Effector memory CD8-positive, alpha-beta T cell (primary cell): ENCODE data around the gene LIN7B.
"Not testable (repeated sequence)": the region's sequence is repeated elsewhere in the genome, so short reads cannot be mapped to it uniquely, and the experiment has no call there.

ENCODE experiments used
- ATAC-seq: fragments of 150-1000 bp; cut with Tn5 transposase; replicated peaks from 2 replicates; pipeline ENCODE4 v1.10.0; 2021; ENCODE audit warnings: mild to moderate bottlenecking, moderate library complexity
- DNase-seq, 3 experiments: peaks; one replicate each; pipeline ENCODE4 v3.0.0; 2021
- H3K27ac Mint-ChIP-seq, 2 donors: one replicate each; pipeline ENCODE4 v1.8.0; 2022; ENCODE audit warnings: mild to moderate bottlenecking in 2 of 2, mixed read lengths in 2 of 2, moderate library complexity in 2 of 2
- H3K27me3 Mint-ChIP-seq, 2 donors: one replicate each; pipeline ENCODE4 v1.8.0; 2022; ENCODE audit warnings: mixed read lengths in 2 of 2
- H3K36me3 Mint-ChIP-seq: one replicate; pipeline ENCODE4 v1.8.0; 2022; ENCODE audit warnings: mild to moderate bottlenecking, moderate library complexity, mixed read lengths; ENCODE audit not compliant: insufficient read depth
- H3K4me1 Mint-ChIP-seq, 2 donors: one replicate each; pipeline ENCODE4 v1.8.0; 2022; ENCODE audit warnings: low read depth in 2 of 2, mixed read lengths in 2 of 2
- H3K4me3 Mint-ChIP-seq, 2 donors: one replicate each; pipeline ENCODE4 v1.8.0; 2022; ENCODE audit warnings: mild to moderate bottlenecking in 2 of 2, mixed read lengths in 2 of 2, moderate library complexity in 2 of 2
- H3K9me3 Mint-ChIP-seq, 2 donors: one replicate each; pipeline ENCODE4 v1.8.0; 2022; ENCODE audit warnings: mixed read lengths in 2 of 2

Gene LIN7B

DNA sequence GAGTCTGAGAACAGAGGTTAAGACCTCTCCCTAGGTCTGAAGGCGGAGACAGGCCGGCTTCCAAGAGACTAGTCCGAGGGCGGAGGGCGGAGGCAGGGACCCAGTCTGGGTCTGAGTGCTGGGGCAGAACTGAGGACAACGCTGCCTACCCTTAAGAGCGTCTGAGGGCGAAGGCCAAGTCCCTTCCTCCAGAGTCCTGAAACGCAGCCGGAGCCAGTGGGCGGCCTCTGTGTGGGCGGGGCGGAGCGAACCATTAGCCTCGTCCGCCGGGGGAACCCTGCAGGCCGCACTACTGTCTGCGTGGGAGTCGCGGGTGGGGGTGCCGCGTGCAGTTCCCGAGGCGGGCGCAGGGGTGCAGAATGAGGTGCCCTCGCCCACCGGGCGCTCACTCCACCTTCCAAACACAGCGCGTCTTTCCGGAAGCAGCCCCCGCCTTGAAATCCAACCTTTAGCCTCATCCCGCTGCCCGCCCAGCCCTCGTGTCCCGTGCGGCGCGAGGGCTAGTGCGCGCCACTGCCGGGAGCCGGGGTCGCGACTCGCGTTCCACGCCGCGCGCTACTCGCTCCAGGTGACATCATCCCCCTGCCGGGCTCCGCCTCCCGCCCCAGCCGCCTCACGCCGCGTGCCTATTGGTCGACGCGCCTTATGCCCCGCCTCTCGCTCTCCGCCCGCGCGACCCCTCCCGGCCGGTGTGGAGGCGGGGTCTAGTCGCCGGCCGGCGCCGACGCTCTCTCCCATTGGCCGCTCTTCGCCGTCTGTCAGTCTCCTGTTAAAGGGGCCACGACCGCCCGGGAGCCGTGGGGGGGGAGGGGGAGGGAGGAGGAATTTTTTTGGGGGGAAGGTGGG, 4.6 kb downstream of the LIN7B start, which contains the start of gene C19orf73:
TSS of gene C19orf73 (minus strand) at position 579 of the 846 bp plus-strand sequence. CDS start at position 458, 121 bp downstream.
- peak; percentile 95 to 96 (median 96) for DNase-seq
- peak; percentile 76 for ATAC-seq
- peak within 1 kb of the TSS; percentile 93 to 97 for H3K27ac Mint-ChIP-seq
- peaks cover 35 to 36% of the 10 kb centered on the region in 2 donors for H3K4me1 Mint-ChIP-seq
- H3K9me3 Mint-ChIP-seq: no peaks in the 10 kb centered on the region
- H3K36me3 Mint-ChIP-seq: peaks cover 6% of the 10 kb centered on the region
- peak within 1 kb of the TSS; percentile 90 to 96 for H3K4me3 Mint-ChIP-seq
- no peaks in the 10 kb centered on the region for H3K27me3 Mint-ChIP-seq

DNA sequence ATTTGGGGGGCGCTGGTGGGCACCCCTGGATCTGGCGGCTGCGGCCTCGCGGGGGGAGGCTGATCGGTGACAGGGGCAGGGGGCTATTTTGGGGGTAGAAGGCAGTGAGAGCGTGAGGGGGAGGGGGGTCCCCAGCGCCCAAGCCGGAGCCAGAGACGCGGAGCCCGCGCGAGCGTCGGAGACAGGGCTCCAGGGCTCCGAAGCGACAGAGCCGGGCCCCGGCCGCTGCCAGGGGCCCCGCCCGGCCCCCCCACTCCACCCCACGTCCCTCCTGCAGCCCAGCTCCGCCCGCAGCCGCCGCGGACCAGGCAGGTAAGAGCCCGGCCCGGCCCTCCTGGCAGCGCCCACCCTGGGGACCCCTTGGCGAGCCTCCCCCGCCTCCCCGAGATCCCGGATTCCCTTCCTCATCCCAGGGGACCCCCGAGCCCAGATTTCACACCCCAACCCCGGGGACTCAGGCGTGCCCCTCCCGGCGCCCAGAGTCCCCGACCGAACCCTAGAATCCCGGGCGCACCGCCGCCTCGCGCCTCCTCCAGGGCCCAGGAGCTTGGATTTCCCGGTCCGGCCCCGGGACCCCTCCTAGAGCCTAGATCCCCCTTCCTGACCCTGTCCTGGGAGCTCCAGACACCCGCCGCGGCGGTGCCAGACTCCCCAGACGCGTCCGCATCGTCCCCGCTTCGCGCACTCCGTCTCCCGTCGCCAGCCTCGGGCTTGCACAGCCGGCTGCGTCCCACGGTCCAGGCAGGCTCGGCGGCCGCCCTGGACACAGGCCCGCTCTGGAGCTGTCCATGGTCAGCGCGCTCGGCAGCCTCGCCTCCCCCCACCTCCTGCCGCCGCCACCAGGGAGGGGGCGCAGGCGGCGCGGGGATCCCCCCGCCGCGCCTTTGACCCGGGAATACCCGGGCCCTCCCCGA, 5.5 kb downstream of the LIN7B start, which contains the start of gene PPFIA3:
TSS of gene PPFIA3 (plus strand) at position 134 of the 914 bp plus-strand sequence. CDS start 8,330 bp downstream, outside the sequence.
- Mint-ChIP-seq H3K4me1 (peaks cover 32 to 33% of the 10 kb centered on the region in 2 donors), H3K27ac (peak within 1 kb of the TSS; percentile 93 to 97), H3K27me3 (no peaks in the 10 kb centered on the region), H3K4me3 (peak within 1 kb of the TSS; percentile 90 to 96), H3K9me3 (no peaks in the 10 kb centered on the region), H3K36me3 (peaks cover 6% of the 10 kb centered on the region)
- ATAC-seq: no peak
- DNase-seq: peak in 2 of 3 experiments; percentile 18 to 21

- no peaks in the 10 kb centered on the region for H3K9me3 Mint-ChIP-seq
- no peak for ATAC-seq
- no peak overlapping the region for H3K27ac Mint-ChIP-seq
- peaks cover 6% of the 10 kb centered on the region for H3K36me3 Mint-ChIP-seq
- H3K4me3 Mint-ChIP-seq: peak overlapping the region; percentile 90 to 96
- DNase-seq: no peak
- no peaks in the 10 kb centered on the region for H3K27me3 Mint-ChIP-seq
- peaks cover 27 to 28% of the 10 kb centered on the region in 2 donors for H3K4me1 Mint-ChIP-seq
Observed at GRCh38 chr19:49120325-49120683, 6.1 kb downstream of the LIN7B start.

DNA sequence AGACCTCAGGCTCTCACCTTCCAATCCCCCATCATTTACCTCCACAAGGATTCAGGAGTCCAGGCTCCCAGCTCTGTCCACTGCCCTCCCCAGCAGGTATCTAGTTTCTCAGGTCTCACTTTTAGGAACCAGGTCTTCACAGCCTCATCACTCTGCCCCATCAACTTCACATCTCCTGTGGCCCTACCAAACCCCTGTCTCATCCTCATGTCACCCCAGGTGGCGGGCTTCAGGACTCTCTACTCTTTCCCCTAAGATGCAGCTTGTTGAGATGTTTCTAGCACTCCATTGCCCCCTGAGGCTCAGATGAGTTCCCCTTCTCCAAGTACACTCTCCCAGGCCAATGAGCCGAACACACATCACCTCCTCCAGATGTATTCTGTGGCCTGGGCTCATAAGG, 6.7 kb downstream of the LIN7B start:
- no peak overlapping the region for H3K27ac Mint-ChIP-seq
- H3K27me3 Mint-ChIP-seq: no peaks in the 10 kb centered on the region
- DNase-seq (no peak), ATAC-seq (no peak)
- H3K9me3 Mint-ChIP-seq: no peaks in the 10 kb centered on the region
- peak overlapping the region; percentile 90 to 96 for H3K4me3 Mint-ChIP-seq
- H3K36me3 Mint-ChIP-seq: peaks cover 6% of the 10 kb centered on the region
- H3K4me1 Mint-ChIP-seq: peaks cover 23 to 28% of the 10 kb centered on the region in 2 donors

DNA sequence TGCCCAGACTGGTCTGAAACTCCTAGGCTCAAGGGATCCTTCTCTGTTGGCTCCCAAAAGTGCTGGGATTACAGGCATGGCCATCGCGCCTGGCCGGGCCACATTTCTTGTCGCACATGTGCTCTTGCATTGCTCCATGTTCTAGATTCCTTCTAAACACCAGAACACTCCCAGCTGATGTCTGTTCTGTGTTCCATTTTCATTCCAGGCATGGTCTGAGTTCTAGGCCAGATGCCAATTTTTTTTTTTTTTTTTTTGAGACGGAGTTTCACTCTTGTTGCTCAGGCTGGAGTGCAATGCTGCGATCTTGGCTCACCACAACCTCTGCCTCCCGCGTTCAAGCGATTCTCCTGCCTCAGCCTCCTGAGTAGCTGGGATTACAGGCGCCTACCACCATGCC, 7.7 kb downstream of the LIN7B start:
- not testable (repeated sequence) for H3K27me3 Mint-ChIP-seq, H3K4me3 Mint-ChIP-seq, H3K27ac Mint-ChIP-seq, H3K36me3 Mint-ChIP-seq, ATAC-seq, DNase-seq, H3K9me3 Mint-ChIP-seq
- H3K4me1 Mint-ChIP-seq: peaks cover 22 to 23% of the 10 kb centered on the region in 2 donors

DNA sequence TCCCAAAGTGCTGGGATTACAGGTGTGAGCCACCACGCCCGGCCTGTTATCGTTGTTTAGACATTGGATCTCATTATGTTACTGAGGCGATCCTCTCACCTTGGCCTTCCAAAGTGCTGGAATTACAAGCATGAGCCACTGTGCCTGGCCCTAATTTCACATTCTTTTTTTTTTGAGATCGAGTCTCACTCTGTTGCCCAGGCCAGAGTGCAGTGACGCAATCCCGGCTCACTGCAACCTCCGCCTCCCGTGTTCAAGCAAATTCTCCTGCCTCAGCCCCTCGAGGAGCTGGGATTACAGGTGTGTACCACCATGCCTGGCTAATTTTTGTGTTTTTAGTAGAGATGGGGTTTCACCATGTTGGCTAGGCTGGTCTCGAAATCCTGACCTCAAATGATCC, 9.1 kb downstream of the LIN7B start:
- H3K36me3 Mint-ChIP-seq, ATAC-seq, H3K27ac Mint-ChIP-seq, H3K27me3 Mint-ChIP-seq, H3K4me3 Mint-ChIP-seq, DNase-seq, H3K9me3 Mint-ChIP-seq: not testable (repeated sequence)
- H3K4me1 Mint-ChIP-seq: peaks cover 13 to 15% of the 10 kb centered on the region in 2 donors

DNA sequence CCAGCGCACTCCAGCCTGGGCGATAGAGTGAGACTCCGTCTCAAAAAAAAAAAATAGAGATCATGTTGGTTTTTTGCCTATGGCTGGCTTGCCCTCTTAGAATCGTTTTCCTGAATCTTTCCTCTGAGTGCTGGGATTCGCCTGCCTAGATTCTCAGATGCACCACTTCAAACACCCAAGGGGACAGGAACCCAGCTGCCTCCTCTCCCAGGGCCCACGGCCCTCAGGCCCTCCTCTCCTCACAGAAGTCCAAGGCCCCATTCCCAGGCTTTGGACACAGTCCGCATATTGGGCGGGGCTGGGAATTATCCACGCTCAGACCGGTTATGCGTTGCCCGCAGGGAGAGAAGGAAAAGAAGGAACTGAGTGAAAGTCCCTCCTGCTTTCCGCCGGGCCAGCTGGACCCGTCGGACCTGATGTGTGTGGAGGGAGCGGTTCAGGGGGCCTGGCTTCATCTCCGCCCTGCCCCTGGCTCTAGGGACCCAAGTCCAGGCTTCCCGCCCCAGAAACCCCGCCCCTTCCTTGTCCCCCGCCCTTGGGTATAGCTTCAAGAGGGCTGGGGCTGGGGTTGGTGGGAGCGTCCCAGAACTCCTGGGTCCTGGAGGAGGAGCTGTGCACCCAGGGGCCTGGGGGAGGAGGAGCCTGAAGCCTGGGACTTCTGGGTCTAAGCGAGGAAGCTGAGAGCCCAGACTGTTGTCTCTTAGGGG, 11.0 kb downstream of the LIN7B start:
- Mint-ChIP-seq H3K4me1 (peaks cover 18 to 22% of the 10 kb centered on the region in 2 donors), H3K36me3 (peaks cover 6% of the 10 kb centered on the region), H3K27me3 (no peaks in the 10 kb centered on the region), H3K9me3 (no peaks in the 10 kb centered on the region), H3K4me3 (no peak overlapping the region), H3K27ac (no peak overlapping the region)
- DNase-seq (no peak), ATAC-seq (no peak)

DNA sequence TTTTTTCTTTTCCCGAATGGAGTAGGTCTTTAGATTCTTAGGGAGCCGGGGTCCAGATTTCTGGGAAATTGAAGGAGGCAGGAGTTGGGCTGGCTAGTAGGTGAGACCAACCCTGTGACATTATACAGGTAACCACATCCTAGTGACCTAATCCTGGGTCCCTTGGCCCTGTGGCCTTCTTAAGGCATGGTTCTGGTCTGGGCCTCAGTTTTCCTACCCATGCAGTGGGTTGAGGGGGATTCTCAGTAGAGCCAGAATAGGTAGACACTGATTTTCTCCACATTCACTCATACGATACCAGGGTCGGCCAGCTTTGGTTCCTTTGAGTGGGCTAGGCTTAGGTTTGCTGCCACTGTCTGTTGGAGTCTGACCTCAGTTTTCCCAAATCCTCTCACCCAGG, 12.4 kb downstream of the LIN7B start:
- ATAC-seq (no peak), DNase-seq (no peak)
- H3K4me1 Mint-ChIP-seq: peaks cover 10 to 15% of the 10 kb centered on the region in 2 donors
- H3K36me3 Mint-ChIP-seq: peaks cover 6% of the 10 kb centered on the region
- H3K27me3 Mint-ChIP-seq: no peaks in the 10 kb centered on the region
- peak overlapping the region in 1 of 2 donors; percentile 48 for H3K4me3 Mint-ChIP-seq
- no peaks in the 10 kb centered on the region for H3K9me3 Mint-ChIP-seq
- H3K27ac Mint-ChIP-seq: no peak overlapping the region

GRCh38 chr19:49127225-49127624, 13.1 kb downstream of the LIN7B start:
- Mint-ChIP-seq H3K4me3 (peak overlapping the region; percentile 48 to 56), H3K4me1 (peaks cover 10 to 15% of the 10 kb centered on the region in 2 donors)
- not testable (repeated sequence) for H3K9me3 Mint-ChIP-seq, H3K27ac Mint-ChIP-seq, H3K36me3 Mint-ChIP-seq, ATAC-seq, DNase-seq, H3K27me3 Mint-ChIP-seq

- Mint-ChIP-seq H3K36me3 (peaks cover 9% of the 10 kb centered on the region), H3K27ac (peak overlapping the region; percentile 78 to 80)
Observed at GRCh38 chr19:49127674-49128544, 13.7 kb downstream of the LIN7B start.

DNA sequence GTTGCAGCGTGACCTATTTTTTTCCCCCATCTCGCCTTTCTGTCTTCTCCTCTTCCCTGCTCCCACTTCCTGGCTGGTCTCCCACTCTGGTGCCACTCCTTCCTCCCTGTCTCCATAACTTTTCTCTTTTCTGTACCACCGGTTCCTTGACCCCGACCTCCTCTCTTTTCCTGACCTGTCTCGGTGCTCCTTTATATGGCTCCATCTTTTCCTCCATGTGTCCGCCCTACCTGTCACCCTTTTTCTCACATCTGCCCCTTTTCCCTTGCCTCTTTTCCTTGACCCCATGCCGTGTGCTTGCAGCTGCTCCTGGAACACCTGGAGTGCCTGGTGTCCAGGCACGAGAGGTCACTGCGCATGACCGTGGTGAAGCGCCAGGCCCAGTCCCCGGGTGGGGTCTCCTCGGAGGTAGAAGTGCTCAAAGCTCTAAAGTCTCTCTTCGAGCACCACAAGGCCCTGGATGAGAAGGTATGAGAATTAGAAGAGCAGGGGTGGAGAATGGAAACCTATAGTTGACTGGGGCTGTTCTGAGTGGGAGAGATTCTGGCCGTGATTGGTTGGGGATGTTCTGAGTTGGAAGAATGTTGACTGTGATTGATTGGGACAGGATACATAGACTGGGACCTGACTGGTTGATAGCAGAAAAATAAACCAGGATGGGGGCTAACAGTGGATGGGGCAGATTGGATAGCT, 14.5 kb downstream of the LIN7B start:
- DNase-seq (no peak), ATAC-seq (no peak)
- H3K27me3 Mint-ChIP-seq: peaks cover 0 to 5% of the 10 kb centered on the region in 2 donors
- peaks cover 9% of the 10 kb centered on the region for H3K36me3 Mint-ChIP-seq
- peak overlapping the region; percentile 78 to 80 for H3K27ac Mint-ChIP-seq
- H3K9me3 Mint-ChIP-seq: no peaks in the 10 kb centered on the region
- H3K4me1 Mint-ChIP-seq: peaks cover 14 to 19% of the 10 kb centered on the region in 2 donors
- peak overlapping the region; percentile 77 to 82 for H3K4me3 Mint-ChIP-seq

More at GRCh38 chr19:49127674-49128544, 13.7 kb downstream of the LIN7B start:
- peak; percentile 92 to 95 (median 93) for DNase-seq
- no peaks in the 10 kb centered on the region for H3K9me3 Mint-ChIP-seq
- H3K4me3 Mint-ChIP-seq: peak overlapping the region; percentile 77 to 82
- H3K4me1 Mint-ChIP-seq: peaks cover 12 to 15% of the 10 kb centered on the region in 2 donors
- ATAC-seq: peak; percentile 89
- H3K27me3 Mint-ChIP-seq: no peaks in the 10 kb centered on the region

- H3K36me3 Mint-ChIP-seq: peaks cover 9% of the 10 kb centered on the region
- H3K9me3 Mint-ChIP-seq: no peaks in the 10 kb centered on the region
- DNase-seq (no peak), ATAC-seq (no peak)
- peak overlapping the region in 1 of 2 donors; percentile 82 for H3K4me3 Mint-ChIP-seq
- H3K27ac Mint-ChIP-seq: no peak overlapping the region
- H3K4me1 Mint-ChIP-seq: peaks cover 15 to 20% of the 10 kb centered on the region in 2 donors
- peaks cover 0 to 10% of the 10 kb centered on the region in 2 donors for H3K27me3 Mint-ChIP-seq
Observed at GRCh38 chr19:49129238-49129583, 15.0 kb downstream of the LIN7B start.
